Measurements from ENCODE around the gene DTL.
A peak's percentile ranks its signal among the peaks of the same experiment; 100 is the strongest.
"Not testable (repeated sequence)": the region's sequence is repeated elsewhere in the genome, so short reads cannot be mapped to it uniquely, and the experiment has no call there.

The DTL gene, protein sequence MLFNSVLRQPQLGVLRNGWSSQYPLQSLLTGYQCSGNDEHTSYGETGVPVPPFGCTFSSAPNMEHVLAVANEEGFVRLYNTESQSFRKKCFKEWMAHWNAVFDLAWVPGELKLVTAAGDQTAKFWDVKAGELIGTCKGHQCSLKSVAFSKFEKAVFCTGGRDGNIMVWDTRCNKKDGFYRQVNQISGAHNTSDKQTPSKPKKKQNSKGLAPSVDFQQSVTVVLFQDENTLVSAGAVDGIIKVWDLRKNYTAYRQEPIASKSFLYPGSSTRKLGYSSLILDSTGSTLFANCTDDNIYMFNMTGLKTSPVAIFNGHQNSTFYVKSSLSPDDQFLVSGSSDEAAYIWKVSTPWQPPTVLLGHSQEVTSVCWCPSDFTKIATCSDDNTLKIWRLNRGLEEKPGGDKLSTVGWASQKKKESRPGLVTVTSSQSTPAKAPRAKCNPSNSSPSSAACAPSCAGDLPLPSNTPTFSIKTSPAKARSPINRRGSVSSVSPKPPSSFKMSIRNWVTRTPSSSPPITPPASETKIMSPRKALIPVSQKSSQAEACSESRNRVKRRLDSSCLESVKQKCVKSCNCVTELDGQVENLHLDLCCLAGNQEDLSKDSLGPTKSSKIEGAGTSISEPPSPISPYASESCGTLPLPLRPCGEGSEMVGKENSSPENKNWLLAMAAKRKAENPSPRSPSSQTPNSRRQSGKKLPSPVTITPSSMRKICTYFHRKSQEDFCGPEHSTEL

DNA sequence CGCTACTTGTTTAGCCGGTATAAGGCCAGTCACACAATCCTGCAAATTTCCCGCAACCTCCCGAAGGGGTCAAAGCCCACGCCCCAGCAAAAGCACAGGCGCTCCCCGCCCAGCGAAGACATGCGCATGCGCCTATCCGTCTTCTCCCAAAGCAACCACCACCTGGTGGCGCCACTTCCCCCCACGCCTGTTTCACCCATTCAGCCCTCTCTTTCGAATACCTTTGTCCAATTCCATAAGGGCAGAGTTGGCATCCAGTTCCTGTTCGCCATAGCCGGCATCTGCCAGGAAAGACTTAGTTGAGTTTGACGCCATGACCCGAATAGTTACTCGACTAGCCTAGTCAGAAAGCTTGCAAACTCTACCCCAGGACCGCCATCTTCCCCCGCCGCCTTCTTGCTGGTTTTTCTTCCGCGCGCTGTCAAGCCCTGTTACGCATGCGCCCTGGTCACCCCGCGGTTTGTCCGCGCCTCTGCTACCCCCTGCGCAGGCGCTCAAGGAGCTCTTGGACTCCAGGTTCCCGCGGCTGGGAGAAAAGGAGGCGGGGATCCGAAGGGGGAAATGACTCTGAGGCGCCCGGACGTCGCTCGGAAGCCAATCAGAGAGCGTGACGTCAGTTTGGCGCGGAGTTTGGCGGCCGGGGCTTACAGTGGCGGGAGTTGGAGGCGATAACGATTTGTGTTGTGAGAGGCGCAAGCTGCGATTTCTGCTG lies at the start of gene DTL, which contains the start of gene INTS7:
DTL (plus strand) TSS at position 626 of the 712 bp plus-strand sequence. CDS start 143 bp downstream, outside the sequence.
INTS7 (minus strand) TSS at position 435 of the 712 bp plus-strand sequence; CDS start at position 315, 120 bp downstream.
- FAIRE-seq: peak; percentile 98

DNA sequence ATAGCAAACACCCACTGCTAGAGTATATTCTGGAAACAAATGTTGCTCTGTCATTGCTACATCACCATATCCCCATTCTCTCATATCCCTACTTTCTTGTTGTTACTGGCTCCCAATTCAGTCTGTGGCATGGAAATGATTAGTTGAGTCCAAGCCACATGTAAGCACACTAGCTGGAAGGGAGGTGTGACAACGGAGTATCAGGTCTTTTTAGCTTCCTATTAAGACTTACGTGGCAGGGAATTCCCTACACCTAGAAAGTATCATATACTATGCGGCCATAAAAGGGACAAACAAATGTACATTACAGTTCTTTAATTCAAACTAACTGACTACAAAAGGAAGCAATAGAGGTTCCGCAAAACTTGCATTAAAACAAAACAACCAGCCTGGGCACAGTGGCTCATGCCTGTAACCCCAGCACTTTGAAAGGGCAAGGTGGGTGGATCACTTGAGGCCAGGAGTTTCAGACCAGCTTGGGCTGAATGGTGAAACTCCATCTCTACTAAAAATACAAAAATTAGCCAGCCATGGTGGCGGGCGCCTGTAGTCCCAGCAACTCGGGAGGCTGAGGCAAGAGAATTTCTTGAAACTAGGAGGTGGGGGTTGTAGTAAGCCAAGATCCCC lies 48.8 kb upstream of the DTL start:
- no peak for FAIRE-seq

DNA sequence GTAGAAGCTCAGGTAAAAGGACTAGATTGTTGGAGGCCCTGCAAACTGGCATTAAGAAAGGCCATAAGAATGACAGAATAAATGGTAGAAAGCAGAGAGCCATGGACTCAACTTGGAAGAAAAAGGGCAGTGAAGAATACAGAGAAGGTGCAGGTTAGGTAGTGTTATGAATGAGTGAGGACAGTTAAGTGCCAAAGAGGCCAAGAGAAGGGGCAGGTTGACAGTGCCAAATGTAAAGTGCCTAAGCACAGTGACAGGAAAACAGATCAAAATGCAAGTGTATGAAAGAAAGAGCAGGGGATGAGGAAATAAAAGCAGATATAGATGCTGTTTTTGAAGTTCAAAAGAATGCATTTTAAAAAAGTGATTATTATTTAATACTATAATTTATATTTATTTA lies 43.9 kb upstream of the DTL start:
- FAIRE-seq: no peak

DNA sequence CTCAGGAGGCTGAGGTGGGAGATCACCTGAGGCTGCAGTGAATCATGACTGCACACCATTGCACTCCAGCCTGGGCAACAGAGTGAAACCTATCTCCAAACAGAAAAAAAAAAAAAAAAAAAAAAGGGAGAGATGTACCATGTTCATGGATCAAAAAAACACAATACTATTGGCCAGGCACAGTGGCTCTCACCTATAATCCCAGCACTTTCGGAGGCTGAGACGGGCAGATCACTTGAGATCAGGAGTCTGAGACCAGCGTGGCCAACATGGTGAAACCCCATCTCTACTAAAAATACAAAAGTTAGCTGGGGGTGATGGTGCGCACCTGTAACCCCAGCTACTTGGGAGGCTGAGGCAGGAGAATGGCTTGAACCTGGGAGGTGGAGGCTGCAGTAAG lies 38.1 kb upstream of the DTL start:
- FAIRE-seq: not testable (repeated sequence)

DNA sequence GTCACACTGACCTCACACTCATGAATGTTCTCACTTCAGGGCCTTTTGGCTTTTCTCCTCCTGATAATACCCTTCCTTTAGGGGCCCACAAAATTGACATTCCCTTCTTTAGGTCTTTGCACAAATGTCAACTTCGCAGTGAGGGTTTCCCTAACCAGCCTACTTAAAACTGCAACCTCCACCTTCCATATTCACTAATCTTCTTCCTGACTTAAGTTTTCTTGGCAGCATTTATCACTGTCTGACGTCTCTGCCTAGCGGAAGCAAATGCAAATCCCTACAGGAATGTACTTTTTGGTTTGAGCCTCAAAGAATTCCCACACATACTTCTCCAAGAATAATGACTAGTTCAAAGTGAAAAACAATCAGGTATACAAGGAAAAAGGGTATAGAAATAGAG lies 33.0 kb upstream of the DTL start:
- FAIRE-seq: no peak

DNA sequence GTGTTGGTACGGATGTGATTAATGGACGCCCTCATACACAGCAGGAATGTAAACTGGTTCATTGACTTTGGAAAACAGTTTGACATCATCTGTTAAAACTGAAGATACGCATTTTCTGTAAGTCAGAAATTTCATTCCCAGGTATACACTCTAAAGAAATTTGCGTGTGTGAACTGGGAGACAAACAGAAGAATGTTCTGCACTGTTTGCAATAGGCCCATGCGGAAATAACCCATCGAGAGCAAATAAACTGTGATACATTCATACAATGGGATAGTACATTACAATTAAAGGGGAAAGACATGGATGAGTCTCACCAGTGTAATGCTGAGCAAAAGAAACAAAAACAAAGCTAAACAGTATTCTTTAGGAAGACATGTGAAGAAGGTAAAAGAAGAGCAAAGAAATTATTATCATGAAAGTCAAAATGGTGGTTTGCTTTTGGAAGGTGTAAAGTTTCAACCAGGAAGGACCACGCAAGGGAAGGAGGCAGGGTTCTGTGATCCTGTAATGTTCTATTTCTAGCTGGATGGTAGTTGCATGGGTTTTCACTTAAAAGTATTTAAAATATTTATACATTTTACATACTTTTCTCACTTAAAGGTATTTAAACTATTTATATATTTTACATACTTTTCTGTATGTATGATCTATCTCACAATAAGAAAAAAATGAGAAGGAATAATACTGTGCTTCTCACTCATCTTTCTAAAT lies 30.5 kb upstream of the DTL start:
- no peak for FAIRE-seq

DNA sequence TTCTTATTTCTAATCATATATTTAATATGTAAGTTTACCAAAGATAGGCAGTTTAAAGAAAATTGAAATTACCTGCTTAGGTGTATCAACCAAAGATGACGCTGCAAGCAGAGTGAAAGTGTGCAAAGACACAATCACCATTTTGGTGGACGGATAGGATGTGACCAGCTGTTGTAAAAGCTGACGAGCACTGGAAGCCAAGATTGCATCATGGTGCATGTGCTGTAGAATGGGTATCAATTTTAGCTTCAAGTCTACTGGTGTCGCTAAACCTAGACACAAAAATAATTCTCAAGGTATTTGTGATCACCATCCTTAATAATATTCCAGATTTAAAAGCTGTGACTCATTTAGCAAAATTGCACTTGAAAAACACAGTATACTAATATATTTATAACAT lies 28.4 kb upstream of the DTL start:
- no peak for FAIRE-seq

DNA sequence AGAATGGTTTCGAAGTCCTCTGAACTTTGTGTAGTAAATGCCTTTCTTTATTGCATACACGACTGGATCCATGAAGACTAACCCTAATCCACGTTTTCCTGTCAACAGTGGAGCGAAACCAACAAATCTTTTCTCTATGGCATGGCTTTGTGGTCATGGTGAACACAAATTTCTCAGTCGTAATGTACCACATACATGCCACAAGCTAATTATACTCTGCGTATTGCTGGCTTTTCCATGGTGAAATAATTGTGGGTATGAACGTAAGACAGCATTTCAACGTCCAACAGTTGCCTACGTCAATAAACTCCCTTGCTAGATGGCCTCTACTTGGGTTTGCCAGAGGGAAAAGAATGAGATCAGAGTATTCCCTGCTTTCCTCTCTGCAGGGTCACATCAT lies 27.7 kb upstream of the DTL start:
- no peak for FAIRE-seq

DNA sequence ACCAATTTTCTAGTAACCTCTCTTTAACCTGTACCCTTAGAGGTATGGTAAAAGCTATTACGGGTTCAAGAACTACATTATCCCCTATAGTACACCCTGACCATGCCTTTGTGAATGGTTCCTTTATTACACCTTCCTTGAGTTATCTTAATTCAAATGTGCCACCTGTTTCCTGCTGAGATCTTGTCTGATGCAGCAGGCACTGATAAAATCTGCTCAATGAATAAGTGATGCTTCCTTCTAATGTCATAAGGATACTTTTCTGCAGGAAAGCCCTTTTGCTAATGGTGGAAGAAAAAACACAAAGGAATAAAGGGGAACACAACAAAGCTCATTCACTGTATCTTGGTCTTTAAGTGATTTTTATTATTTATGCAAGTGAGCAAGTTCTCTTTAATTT lies 26.0 kb upstream of the DTL start:
- FAIRE-seq: no peak

DNA sequence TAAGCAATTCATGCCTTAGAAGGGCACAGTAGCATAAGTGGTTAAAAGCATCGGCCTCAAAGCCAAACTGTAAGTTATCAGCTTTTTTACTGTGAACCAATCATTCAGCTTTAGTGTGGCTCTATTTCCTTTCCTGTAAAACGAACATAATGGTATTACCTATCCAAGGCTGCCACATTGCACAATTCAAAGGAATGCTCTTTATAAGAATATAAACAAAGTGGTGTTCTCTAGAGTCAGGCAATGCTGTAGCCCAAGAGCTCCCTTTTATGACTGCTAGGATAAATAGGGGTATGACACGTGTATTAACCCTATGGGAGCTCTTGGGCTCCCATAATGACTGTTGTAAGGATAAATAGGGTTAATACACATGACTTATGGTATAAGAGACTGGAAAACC lies 25.5 kb upstream of the DTL start:
- FAIRE-seq: no peak

DNA sequence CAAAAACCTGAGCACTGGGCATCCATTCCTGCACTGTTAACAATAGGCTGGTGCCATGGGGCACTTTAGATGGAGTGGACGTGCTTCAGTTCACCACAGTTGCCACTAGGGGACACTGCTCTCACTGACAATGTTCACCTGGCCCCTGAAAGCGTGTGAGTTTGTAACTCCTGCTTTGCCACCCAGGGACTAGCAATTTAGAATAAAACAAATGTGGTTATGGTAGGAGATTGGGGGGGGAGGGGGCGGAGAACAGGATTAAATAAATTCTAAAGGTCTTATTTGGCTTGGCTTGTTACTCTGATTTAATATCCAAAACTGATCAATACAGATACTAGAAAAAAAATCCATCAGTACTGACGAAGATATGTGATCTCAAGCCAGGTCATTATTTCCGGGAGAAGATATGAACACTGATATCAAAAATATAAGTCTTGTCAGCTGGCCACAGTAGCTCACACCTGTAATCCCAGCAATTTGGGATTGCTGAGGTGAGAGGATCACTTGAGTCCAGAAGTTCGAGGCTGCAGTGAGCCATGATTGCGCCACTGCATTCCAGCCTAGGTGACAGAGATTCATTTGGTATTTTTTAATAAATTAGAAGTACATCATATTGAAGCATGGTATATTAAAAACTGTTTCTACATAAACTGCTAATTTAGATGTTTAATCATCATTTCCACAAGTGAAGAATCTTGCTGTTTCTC lies 23.4 kb upstream of the DTL start:
- FAIRE-seq: no peak

DNA sequence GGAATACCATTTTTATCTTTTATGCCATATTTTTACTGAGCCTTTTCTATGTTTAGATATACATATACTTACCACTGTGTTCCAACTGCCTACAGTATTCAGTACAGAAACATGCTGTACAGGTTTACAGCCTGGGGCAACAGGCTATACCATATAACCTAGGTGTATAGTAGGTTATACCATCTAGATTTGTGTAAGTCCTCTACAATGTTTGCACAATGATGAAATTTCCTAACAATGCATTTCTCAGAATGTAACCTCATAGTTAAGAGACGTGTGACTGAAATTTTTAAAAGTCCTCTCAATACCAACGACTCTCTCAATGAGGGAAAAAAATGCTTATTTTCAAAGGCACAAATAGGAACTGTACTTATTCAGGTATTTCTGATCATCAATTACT lies 21.9 kb upstream of the DTL start:
- no peak for FAIRE-seq

DNA sequence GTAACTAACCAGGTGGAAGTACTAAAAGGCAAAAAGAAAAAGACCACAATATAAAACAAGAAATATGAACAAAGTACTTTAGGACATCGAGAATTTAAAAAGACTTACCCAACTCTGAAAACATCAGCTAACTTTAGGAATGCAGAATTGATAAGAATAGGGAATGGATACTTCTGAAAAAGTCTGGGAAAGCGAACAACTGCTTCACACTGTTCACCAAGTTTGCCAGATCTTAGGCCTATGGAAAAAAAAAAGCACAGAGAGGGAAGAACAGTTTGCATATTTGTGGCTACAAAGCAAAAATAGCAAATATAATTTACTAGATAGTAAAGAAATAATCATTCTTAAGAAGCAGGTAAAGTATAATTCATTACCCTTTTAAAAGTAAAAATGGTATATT lies 14.6 kb upstream of the DTL start:
- FAIRE-seq: no peak

DNA sequence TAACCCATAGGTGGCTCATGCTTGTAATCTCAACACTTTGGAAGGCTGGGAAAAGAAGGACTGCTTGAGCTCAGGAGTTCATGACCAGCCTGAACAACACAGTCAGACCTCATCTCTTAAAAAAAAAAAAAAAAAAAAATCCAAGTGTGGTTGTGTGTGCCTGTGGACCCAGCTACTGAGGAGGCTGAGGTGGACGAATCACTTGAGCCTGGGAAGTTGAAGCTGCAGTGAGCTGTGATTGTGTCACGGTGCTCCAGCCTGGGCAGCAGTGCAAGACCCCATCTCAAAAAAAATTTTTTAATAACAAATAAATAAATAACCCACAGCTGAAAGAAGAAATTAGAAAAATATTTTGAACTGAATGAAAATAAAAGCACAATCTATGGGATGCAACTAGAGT lies 14.0 kb upstream of the DTL start:
- FAIRE-seq: no peak

DNA sequence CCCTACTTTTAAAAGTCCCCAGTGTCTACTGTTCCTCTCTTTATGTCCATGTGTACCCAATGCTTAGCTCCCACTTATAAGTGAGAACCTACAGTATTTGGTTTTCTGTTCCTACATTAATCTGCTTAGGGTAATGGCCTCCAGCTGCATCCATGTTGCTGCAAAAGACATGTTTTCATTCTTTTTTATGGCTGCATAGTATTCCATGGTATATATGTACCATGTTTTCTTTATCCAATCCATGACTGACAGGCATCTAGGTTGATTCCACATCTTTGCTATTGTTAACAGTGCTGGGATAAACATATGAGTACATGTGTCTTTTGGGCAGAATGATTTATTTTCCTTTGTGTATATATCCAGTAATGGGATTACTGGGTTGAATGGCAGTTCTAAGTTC lies 12.6 kb upstream of the DTL start:
- FAIRE-seq: not testable (repeated sequence)

DNA sequence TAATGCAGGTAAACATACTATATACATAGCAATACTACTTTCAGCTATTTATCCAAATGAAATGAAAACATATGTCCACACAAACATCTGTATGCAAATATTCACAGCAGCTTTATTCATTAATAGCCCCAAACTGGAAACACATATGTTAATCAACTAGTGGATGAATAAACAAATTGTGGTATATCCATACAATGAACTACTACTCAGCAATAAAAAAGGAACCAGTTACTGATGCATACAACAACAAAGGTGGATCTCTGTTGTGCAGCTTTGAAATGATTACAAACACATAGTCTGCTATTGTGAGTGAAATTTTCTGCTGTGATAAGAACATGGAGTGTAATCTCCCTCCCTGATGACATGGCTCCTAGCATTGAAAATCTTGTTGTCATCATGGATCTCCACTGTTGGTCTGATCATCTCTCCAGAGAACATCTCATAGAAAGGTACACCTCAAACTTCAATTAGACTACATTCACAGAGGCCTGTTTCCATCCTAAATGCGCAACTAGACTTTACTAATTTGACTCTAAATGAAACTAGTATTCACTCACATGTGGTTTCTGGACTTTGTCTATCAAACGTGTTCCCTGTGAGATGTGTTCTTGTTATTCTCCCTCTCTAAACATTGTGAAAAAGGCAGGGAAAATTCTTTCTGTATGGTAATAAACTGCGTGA lies 10.9 kb upstream of the DTL start:
- FAIRE-seq: no peak

DNA sequence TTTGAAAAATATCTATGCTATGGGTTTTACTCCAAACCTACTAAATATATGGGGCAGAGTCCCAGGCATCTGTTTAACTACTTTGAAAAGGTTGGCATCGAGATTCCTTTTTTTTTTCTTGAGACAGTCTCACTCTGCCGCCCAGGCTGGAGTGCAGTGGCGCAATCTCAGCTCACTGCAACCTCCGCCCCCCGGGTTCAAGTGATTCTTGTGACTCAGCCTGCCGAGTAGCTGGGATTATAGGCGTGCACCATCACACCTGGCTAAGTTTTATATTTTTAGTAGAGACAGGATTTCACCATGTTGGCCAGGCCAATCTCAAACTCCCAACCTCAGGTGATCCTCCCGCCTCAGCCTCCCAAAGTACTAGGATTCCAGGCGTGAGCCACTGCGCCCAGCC lies 7.8 kb upstream of the DTL start:
- FAIRE-seq: not testable (repeated sequence)

DNA sequence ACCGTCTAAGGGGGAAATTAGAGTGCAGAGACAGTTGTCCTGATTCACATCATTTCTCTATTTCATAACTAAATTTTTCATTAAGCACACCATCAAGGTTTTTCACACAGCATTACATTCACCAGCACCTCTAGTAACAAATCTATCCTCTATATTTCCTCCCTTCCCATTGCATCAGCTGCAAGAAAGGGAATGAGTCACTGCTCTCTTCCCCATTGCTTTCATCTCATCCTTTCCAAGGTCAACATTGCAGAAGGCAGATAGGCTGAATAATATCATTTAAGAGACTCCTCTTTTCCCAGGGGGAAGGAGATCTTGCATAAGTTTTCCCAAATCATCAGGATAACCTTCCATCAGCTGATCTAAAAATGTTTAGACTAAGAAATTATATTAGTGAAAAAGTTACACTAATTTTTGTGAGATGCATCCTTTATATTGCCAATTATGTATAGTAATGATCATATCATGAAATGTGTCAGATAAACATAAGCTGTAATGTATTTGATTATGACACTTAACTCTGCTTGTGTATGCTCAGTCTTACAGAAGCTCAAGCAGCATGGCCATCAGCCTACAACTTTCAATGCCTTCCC lies 4.5 kb upstream of the DTL start:
- no peak for FAIRE-seq

DNA sequence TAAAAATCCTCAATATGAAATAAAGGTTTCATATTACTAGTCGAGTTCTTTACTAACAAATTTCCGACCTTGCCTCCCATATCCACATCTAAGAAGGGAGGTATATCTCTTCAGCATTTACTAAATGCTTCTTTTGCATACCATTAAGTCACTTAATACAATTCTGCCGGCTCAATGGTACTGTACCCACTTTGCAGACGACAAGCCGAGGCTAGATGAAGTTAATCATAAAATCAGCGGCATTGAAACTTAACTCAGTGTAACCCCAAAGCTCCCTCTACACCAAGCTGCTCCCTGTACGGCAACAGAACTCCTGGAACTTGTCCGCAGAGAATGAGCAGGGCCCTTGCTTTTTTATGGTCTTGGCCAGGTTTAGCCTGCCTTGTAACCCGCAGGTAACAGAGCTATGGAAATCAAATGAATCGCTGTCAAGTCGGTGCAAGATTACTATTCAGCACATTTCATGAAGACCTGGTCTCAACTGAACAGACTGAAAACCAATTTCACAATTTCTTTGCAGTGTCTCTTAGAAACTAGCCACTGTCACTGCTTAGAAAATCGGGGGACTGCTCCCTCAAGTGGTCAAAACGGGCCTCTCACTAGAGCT lies 929 bp upstream of the DTL start:
- FAIRE-seq: no peak

Measured in endometrium (tissue), 2 donors.